Cardiac septum (tissue), 1 donor: ENCODE results near the gene SMG6. TPM values are rescaled to one million over a fixed set of nuclear protein-coding genes. Genes with fewer than 3 reads are reported as not detected.
A peak's percentile ranks its signal among the peaks of the same experiment; 100 is the strongest.

ENCODE experiments used
- DNase-seq: peaks from one replicate; pipeline ENCODE4 v3.0.0-alpha.2; 2020; ENCODE audit warnings: low spot score
- intact Hi-C: fragments of 100-400 bp; cut with DNase I; formaldehyde crosslinking; loops from one replicate; pipeline ENCODE4 v1.14.0; 2022
- total RNA-seq: library from RNA; stranded (reverse); fragmentation: NEBNext Ultra II Directional; extraction: Animal tissue kit (Norgen Biotek cat#: 25700); gene quantifications from one replicate; pipeline ENCODE4 v1.2.1, GENCODE V29; 2021
- donor health status: DM: no; HTN: no; CAD: no.

The SMG6 gene
- total RNA-seq, 1 donor from 2014 or later: 19.7 TPM

DNA sequence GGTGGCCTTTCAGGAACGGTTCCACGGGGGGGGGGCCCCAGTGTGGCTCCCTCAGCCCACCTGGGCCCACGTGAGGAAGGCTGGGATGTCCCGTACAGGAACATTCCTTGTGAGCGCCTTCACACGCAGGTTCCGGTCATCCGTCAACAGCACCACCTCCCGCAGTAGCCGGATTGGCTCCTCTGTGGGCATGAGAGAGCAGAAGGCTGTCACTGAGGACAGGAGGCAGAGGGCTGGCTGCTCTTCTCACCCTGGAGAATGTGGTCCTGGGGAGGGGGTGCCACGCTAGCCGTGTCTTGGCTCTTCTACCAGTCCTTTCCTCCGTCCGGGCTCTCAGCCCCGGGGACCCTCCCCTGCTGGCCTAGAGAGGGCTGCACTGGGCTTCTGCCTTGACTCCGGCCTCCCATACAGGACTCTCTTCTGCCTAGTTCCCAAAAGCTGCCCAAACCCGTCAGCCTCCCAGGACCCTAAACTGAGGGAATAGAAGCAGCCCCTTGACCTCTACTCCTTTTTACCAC is 242.1 kb downstream of the SMG6 start:
- DNase-seq: no peak

DNA sequence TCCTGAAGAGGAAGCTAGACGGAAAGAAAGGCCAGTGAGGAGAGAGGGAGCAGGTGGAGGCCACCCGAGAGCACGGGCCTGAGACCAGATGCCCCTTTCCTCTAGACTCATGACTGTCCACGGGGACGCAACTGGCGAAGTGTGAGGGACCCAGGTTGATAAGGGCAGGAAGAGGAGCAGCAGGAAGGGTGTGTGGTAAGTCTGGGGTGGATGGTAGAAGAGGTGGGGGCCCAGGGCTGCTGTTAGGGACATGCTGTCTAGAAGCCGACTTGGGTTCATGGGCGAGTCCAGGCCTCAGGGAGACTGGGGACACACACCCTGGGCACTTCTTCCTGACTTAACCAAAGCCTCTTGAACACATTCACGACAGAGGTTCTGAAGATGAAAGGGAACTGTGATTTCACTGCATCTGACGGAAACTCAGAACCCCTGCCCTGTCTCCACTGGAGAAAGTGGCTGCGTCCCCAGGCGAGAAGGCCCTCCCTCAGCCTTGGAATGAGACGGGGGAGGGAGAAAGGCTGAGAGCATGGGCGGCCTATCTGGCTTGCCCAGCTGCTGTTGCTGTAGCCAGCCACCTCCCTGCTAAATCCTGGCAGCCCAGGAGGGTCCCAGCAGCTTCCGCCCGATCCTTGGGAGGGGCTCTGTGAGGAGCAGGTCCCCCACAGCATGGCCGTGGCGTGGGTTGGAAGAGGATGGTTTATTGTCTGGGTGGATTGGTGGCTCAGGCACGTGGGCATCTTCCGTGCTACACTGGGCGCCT is 242.7 kb downstream of the SMG6 start:
- DNase-seq: no peak
- intact Hi-C loops: no loop called here

More for the DNA sequence above, 242.1 kb downstream of the SMG6 start:
- intact Hi-C loops: no loop called here

DNA sequence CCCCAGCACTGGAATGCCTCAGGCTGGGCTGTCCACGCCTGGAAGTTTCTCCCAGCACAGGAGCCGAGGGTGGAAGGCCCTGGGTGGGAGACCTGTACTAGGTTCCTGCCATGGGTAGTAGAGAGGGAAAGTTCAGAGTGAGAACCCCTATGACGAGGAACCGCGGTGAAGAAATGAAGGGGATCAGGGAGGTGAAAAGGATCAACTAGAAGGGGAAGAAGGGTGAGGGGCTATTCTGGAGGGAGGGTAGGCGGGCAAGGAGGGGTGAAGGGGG is 243.3 kb downstream of the SMG6 start:
- DNase-seq: no peak
- intact Hi-C loops: no loop called here

DNA sequence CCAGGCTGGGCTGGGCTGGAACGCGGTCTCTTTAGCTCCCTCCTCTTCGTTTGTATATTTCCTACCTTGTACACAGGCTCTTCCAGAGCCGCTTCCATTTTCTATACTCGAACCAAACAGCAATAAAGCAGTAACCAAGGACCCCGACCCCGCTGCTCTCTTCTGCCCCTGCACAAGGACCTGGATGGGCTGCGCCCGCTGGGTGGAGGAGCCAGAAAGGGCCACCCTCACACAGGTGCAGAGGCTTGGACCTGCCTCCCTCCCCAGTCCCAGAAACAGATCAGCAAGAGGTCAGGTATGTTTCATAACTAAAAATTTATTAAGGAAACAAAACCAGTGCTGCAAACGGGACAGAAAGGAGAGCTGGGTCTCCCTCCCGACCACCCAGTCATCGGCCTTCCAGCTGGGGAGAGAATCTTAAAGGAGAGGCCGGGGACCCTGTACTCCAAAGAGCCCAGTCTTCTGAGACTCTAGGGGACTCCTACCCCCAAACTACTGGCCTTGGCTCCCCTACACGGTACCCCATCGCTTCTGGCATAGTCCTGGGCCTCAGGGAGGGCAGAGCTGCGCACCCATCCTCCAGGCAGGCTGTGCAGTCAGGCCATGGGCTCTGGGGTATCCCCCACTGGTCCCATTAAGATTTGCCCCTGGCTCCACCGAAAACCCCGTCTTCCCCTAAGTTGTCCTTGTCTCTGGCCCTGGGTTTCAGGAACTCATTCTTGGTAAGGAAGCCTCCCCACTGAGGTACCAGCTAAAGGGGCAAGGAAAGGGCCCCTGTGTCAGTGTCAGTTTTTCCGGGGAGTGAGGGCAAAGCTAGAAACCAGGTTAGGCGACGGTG is 243.8 kb downstream of the SMG6 start:
- DNase-seq: no peak
- intact Hi-C loops: loop anchor here (2.0 to 5.0 kb wide), 2 partner anchors 33 to 113 kb away; no protein-coding TSS in a partner anchor

DNA sequence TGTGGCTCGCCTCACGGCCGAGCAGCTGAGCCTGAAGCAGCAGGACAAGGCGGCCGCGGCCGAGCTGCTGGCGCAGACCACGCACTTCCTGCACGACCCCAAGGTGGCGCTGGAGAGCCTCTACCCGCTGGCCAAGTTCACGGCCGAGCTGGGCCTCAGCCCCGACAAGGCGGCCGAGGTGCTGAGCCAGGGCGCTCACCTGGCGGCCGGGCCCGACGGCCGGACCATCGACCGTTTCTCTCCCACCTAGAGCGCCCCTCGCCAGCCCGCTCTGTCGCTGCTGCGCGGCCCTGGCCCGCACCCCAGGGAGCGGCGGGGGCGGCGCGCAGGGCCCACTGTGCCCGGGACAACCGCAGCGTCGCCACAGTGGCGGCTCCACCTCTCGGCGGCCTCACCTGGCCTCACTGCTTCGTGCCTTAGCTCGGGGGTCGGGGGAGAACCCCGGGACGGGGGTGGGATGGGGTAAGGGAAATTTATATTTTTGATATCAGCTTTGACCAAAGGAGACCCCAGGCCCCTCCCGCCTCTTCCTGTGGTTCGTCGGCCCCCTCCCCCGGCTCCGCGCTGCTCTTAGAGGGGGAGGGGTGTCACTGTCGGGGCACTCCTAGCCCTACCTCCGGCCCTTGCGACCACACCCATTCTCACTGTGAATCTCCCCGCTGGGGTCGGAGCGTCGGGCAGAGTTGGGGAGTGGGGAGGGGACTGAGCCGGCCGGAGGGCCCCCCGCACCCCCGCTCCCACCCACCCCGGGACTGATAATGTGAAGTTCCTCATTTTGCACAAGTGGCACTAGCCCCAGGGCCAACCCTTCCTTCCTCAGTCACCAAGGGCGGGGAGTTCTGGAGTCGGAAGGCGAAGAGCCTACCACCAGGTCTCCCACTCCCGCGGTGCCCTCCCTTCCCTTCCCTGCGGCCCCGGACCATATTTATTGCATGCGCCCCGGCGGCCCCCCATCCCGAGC is 244.7 kb downstream of the SMG6 start:
- intact Hi-C loops: loop anchor here (2.0 to 5.0 kb wide), 2 partner anchors 33 to 114 kb away; no protein-coding TSS in a partner anchor

DNA sequence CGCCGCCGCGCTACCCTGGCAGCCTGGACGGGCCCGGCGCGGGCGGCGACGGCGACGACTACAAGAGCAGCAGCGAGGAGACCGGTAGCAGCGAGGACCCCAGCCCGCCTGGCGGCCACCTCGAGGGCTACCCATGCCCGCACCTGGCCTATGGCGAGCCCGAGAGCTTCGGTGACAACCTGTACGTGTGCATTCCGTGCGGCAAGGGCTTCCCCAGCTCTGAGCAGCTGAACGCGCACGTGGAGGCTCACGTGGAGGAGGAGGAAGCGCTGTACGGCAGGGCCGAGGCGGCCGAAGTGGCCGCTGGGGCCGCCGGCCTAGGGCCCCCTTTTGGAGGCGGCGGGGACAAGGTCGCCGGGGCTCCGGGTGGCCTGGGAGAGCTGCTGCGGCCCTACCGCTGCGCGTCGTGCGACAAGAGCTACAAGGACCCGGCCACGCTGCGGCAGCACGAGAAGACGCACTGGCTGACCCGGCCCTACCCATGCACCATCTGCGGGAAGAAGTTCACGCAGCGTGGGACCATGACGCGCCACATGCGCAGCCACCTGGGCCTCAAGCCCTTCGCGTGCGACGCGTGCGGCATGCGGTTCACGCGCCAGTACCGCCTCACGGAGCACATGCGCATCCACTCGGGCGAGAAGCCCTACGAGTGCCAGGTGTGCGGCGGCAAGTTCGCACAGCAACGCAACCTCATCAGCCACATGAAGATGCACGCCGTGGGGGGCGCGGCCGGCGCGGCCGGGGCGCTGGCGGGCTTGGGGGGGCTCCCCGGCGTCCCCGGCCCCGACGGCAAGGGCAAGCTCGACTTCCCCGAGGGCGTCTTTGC is 245.6 kb downstream of the SMG6 start:
- no peak for DNase-seq

More for the DNA sequence above, 244.7 kb downstream of the SMG6 start:
- peak; percentile 95 for DNase-seq

DNA sequence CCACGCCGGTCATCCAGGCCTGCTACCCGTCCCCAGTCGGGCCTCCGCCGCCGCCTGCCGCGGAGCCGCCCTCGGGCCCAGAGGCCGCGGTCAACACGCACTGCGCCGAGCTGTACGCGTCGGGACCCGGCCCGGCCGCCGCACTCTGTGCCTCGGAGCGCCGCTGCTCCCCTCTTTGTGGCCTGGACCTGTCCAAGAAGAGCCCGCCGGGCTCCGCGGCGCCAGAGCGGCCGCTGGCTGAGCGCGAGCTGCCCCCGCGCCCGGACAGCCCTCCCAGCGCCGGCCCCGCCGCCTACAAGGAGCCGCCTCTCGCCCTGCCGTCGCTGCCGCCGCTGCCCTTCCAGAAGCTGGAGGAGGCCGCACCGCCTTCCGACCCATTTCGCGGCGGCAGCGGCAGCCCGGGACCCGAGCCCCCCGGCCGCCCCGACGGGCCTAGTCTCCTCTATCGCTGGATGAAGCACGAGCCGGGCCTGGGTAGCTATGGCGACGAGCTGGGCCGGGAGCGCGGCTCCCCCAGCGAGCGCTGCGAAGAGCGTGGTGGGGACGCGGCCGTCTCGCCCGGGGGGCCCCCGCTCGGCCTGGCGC is 246.3 kb downstream of the SMG6 start:
- intact Hi-C loops: loop anchor here (5.0 kb wide), 1 partner anchor 35 kb away; no protein-coding TSS in a partner anchor
- DNase-seq: no peak

More for the DNA sequence above, 245.6 kb downstream of the SMG6 start:
- intact Hi-C loops: loop anchor here (2.0 to 5.0 kb wide), 2 partner anchors 34 to 115 kb away; no protein-coding TSS in a partner anchor

DNA sequence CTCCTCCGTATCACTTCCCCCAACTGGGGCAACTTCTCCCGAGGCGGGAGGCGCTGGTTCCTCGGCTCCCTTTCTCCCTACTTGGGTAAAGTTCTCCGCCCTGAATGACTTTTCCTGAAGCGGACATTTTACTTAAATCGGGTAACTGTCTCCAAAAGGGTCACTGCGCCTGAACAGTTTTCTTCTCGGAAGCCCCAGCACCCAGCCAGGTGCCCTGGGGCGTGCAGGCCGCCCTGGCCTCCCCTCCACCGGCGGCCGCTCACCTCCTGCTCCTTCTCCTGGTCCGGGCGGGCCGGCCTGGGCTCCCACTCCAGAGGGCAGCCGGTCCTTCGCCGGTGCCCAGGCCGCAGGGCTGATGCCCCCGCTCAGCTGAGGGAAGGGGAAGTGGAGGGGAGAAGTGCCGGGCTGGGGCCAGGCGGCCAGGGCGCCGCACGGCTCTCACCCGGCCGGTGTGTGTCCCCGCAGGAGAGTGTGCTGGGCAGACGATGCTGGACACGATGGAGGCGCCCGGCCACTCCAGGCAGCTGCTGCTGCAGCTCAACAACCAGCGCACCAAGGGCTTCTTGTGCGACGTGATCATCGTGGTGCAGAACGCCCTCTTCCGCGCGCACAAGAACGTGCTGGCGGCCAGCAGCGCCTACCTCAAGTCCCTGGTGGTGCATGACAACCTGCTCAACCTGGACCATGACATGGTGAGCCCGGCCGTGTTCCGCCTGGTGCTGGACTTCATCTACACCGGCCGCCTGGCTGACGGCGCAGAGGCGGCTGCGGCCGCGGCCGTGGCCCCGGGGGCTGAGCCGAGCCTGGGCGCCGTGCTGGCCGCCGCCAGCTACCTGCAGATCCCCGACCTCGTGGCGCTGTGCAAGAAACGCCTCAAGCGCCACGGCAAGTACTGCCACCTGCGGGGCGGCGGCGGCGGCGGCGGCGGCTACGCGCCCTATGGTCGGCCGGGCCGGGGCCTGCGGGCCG is 247.1 kb downstream of the SMG6 start:
- intact Hi-C loops: loop anchor here (5.0 kb wide), 1 partner anchor 36 kb away; no protein-coding TSS in a partner anchor
- no peak for DNase-seq

DNA sequence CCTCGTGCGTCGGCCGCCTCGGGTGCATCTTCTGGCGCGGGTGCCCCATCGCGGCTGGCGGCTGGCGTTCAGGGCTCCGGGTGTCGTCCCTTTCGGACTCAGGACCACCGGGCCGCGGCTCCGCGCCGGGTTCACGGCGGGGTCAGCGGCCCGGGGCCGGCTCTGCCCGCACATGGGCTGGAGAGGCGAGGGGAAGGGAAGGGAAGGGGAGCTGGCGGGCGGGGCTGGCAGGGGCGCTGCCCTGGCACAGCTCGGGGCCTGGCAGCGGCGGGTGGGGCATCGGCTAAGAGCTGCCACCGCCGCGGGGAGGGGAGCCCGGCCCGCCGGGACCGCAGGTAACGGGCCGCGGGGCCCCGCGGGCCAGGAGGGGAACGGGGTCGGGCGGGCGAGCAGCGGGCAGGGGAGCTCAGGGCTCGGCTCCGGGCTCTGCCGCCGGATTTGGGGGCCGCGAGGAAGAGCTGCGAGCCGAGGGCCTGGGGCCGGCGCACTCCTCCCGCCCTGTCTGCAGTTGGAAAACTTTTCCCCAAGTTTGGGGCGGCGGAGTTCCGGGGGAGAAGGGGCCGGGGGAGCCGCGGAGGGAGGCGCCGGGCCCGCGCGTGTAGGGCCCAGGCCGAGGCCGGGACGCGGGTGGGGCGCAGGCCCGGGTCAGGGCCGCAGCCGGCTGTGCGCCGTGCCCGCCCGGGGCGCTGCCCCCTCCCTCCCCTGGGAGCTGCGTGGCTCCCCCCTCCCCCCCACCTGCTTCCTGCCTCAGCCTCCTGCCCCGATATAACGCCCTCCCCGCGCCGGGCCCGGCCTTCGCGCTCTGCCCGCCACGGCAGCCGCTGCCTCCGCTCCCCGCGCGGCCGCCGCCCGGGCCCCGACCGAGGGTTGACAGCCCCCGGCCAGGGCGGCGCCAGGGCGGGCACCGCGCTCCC is 248.0 kb downstream of the SMG6 start:
- DNase-seq: no peak
- intact Hi-C loops: loop anchor here (2.0 to 5.0 kb wide), 2 partner anchors 37 to 227 kb away; no protein-coding TSS in a partner anchor

DNA sequence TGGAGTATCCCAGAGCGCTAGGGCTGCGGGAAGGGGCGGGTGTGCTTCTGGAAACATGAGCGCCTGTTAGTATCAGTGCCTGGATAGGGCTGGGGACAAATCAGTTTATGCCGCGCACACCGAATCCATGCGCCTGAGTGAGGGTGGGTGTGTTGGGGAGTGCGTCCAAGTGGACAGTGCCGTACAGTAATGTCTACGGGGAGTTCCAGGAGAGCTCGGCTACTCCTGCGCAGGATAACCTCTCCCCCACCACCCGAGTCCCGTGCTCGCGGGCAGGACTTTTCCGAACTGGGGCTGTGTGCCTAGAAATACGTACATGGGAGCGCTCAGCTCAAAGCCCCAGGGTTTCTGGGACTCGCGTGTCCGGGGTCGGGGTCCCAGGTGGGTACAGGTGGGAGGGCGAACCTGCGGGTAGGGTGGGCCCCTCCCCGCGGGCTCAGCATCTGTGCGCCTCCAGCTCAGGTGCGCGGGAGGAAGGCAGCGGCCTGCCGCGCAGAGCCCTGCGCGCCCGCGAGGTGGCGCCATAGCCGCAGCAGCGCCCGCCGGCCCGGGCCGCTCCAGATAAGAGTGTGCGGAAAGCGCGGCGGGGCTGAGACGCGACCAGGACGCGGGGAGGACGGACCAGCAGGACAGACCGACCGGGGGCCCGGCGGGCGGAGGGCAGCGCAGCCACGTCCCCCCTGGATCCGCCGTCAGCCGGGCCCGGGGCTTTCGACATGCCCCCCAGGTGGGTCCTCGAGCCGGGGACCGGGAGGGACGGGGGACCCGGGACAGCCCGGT is 248.9 kb downstream of the SMG6 start, which contains the start of gene HIC1:
Gene HIC1, plus strand, starts transcription at position 592 of the 780 bp plus-strand sequence. CDS start 1,588 bp downstream, outside the sequence.
- intact Hi-C loops: loop anchor here (1.0 to 5.0 kb wide), 3 partner anchors 38 to 228 kb away; no protein-coding TSS in a partner anchor
- peak; percentile 93 for DNase-seq

DNA sequence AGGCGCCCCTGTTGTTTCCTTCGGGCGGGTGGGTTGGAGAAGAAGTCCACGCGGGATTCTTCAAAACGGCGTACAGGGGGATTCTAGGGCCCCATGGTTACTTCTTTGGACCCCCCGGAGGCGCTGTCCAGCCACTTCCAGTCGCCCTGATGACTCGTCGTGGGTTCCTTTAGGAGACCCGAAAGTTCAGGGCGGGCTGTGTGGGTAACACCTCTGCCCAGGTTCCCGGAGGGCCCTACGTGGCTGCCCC is 249.4 kb downstream of the SMG6 start:
- no peak for DNase-seq
- intact Hi-C loops: loop anchor here (1.0 to 2.0 kb wide), 2 partner anchors 190 to 229 kb away; no protein-coding TSS in a partner anchor

DNA sequence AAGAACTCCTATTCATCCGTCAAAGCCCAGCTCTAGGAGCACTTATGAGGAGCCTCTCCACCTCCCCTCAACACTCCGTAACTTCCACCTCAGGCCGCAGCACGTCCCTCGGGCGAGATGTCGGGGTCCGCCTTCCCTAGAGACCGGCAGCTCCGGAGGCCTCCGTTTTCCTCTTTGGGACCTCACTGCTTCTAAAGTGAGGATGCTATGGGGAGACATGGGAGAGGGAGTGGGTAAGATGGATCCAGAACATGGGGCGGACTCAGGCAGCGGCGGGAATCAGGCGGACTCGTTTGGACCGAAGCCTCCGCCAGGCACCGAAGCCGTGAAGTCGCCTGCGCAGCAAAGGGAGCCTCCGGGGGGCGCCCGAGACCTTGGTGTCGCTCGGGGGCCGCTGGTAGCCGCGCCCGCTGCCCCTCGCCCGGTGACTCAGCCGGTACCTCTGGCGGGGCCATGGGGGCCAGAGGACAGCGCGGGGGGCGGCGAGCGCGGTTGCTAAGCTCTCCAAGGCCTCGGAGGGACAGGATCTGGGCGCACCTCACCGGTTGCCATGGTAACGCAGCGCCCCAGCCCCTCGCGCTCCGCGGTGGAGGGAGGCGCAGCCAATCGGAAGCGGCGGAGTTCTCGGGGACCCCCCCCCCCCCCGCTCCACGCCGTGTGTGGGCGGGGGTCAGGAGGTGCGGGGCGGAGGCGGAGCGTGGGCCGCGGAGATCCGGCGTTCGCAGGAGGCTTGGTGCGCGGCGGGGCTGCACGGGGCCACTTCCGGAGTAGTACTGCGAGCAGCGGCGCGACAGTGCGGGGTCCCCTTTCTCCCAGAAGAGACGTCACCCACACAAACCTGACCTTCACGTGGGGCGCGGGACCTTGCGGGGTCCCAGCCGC is 250.0 kb downstream of the SMG6 start:
- intact Hi-C loops: loop anchor here (1.0 to 2.0 kb wide), 2 partner anchors 191 to 229 kb away; no protein-coding TSS in a partner anchor
- no peak for DNase-seq

DNA sequence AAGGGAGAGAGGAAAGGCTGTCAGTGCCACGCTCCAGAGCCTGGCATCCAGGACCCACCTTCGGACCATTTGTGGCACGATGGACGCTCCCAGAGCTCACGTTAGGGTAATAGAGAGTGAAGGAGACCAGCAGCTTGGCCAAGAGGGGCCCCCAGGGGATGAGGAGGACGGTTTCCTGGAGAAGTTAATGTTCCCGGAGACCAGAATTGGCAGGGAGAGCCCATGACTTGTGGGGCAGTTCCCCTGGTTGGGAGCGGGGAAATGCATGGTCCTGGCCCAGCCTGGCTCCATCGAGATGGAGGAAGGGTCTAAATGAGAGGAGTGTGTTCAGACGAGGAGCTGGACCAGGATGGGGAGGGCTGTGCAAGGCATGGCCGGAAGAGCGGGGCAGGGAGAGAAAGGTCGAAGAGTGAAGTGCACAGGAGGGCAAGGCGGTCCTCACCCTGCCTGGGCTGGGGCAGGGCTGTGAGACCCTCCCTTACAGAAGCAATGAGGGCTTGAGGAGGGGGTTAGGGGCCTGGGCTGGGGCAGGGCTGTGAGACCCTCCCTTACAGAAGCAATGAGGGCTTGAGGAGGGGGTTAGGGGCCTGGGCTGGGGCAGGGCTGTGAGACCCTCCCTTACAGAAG is 251.5 kb downstream of the SMG6 start:
- intact Hi-C loops: no loop called here
- no peak for DNase-seq
